Spleen (tissue), 11 donors: ENCODE measurements around the gene EFNA5. TPM values are rescaled to one million over a fixed set of nuclear protein-coding genes. Genes with fewer than 3 reads are reported as not detected.

Experiments used
- DNase-seq: peaks from one replicate; pipeline ENCODE4 v3.0.0-alpha.2; 2020
- H3K27ac ChIP-seq, 8 donors: fragments of 200-600 bp; sonication (generic) in 7 of 8; 1 replicate in 4 of 8; 2 replicates in 4 of 8; pipeline versions ENCODE4 v1.5.0 to v1.8.0; 2016 to 2021; ENCODE audit warnings: inconsistent platforms in 4 of 8, mild to moderate bottlenecking in 4 of 8, moderate library complexity in 1 of 8
- H3K27me3 ChIP-seq, 7 donors: fragments of 200-600 bp; sonication (generic) in 6 of 7; replicated peaks in 1 of 7; 1 replicate in 4 of 7; 2 replicates in 3 of 7; pipeline versions ENCODE4 v1.5.0 to v1.8.0; 2016 to 2021; ENCODE audit warnings: inconsistent platforms in 3 of 7, mild to moderate bottlenecking in 1 of 7
- H3K36me3 ChIP-seq, 6 donors: fragments of 200-600 bp; sonication (generic) in 5 of 6; 1 replicate in 4 of 6; 2 replicates in 2 of 6; pipeline versions ENCODE4 v1.5.0 to v1.8.0; 2016 to 2021; ENCODE audit warnings: inconsistent platforms in 2 of 6
- H3K4me1 ChIP-seq, 6 donors: fragments of 200-600 bp; sonication (generic) in 5 of 6; 1 replicate in 3 of 6; 2 replicates in 3 of 6; pipeline versions ENCODE4 v1.5.0 to v1.8.0; 2016 to 2021; ENCODE audit warnings: inconsistent platforms in 3 of 6
- H3K4me3 ChIP-seq, 8 donors: fragments of 200-600 bp; sonication (generic) in 7 of 8; 1 replicate in 4 of 8; 2 replicates in 4 of 8; pipeline versions ENCODE4 v1.5.0 to v1.8.0; 2016 to 2021; ENCODE audit warnings: inconsistent platforms in 4 of 8, mild to moderate bottlenecking in 4 of 8, moderate library complexity in 2 of 8
- H3K9me3 ChIP-seq, 8 donors: fragments of 200-600 bp; sonication (generic) in 7 of 8; 1 replicate in 4 of 8; 2 replicates in 4 of 8; pipeline versions ENCODE4 v1.5.0 to v1.8.0; 2016 to 2021; ENCODE audit warnings: inconsistent platforms in 4 of 8
- CTCF ChIP-seq, 11 experiments: fragments of 200-600 bp in 7 of 11; fragments of 450-650 bp in 4 of 11; sonication (generic) in 4 of 11; IDR thresholded peaks in 8 of 11; conservative IDR thresholded peaks in 3 of 11; 1 replicate in 7 of 11; 2 replicates in 4 of 11; pipeline versions ENCODE4 v1.4.0 to v1.8.0; 2016 to 2021; ENCODE audit warnings: antibody characterized with exemption in 11 of 11, inconsistent platforms in 4 of 11, mild to moderate bottlenecking in 1 of 11
- POLR2A ChIP-seq, 3 donors: fragments of 450-650 bp; IDR thresholded peaks; one replicate each; pipeline ENCODE4 v1.5.1; 2017; ENCODE audit warnings: antibody characterized with exemption in 3 of 3, mild to moderate bottlenecking in 1 of 3
- POLR2AphosphoS5 ChIP-seq, 3 donors: sonication (generic); formaldehyde crosslinking; IDR thresholded peaks; one replicate each; pipeline ENCODE4 v1.5.1; 2017; ENCODE audit warnings: antibody characterized with exemption in 3 of 3
- WGBS, 5 donors: extraction: QIAGEN DNeasy Blood & Tissue Kit in 3 of 5; methylation state at CpG; one replicate each; pipeline versions ENCODE4 v1.1.5 to v1.1.7; 2013 to 2018; 5-methylcytosine and 5-hydroxymethylcytosine counted together
- intact Hi-C: fragments of 100-400 bp; cut with DNase I; formaldehyde crosslinking; loops from one replicate; pipeline ENCODE4 v1.15.0; 2023; ENCODE audit warnings: low total_unique reads
- polyA plus RNA-seq, 3 donors: library from polyadenylated mRNA; stranded (reverse); fragments of 200-250 nt; gene quantifications; one replicate each; pipeline ENCODE4 v1.2.1, GENCODE V29; 2013
- total RNA-seq, 7 donors: library from RNA; depleted of rRNA in 3 of 7; stranded (reverse); fragments of >200 nt in 3 of 7; fragmentation: NEBNext Ultra II Directional in 4 of 7; extraction: Animal tissue kit (Norgen Biotek cat#: 25700) in 4 of 7; gene quantifications; one replicate each; pipeline versions ENCODE4 v1.1.0 to v1.2.1, GENCODE V29; 2016 to 2021
- donor health status: healthy with polysubstance abuse.
- donor health status: DM: no; HTN: no; CAD: no; lungs with moderate emphysema.
- donor health status: DM: no; HTN: no; CAD: no.
- donor health status: Bipolar disorder and iron deficiency.
- donor health status: healthy.
- donor health status: DM: no; HTN: no; CAD: no.
- donor health status: DM: yes; HTN: yes; CAD: no.

Gene EFNA5
- total and polyA plus RNA-seq, 10 donors, result 0.33 to 29.0 (median 12.2) TPM

- no peaks in the 10 kb centered on the region for H3K9me3 ChIP-seq
- H3K36me3 ChIP-seq, result no peaks in the 10 kb centered on the region
- H3K27me3 ChIP-seq, result no peaks in the 10 kb centered on the region
- DNase-seq, result no peak
- TF ChIP-seq POLR2AphosphoS5 (IDR thresholded peaks at IDR 0.05), result no peak
- no peak for TF ChIP-seq CTCF (IDR thresholded peaks at IDR 0.05 in 8 of 11, conservative IDR thresholded peaks at IDR 0.05 in 3 of 11)
- TF ChIP-seq POLR2A (IDR thresholded peaks at IDR 0.05), result no peak
- H3K27ac ChIP-seq, result no peak overlapping the region
- WGBS, 5 donors, result 93 to 97% (median 97%) methylated on average over 3 of the region's 3 CpGs
- peaks cover 0 to 4% (median 0%) of the 10 kb centered on the region in 6 donors for H3K4me1 ChIP-seq
- no peak overlapping the region for H3K4me3 ChIP-seq
- intact Hi-C loops, result no loop called here
Measured at GRCh38 chr5:107459605-107460004, 211.1 kb downstream of the EFNA5 start.

- Histone ChIP-seq H3K27me3 (no peaks in the 10 kb centered on the region), H3K27ac (no peak overlapping the region), H3K4me3 (no peak overlapping the region), H3K4me1 (peaks cover 0 to 4% (median 0%) of the 10 kb centered on the region in 6 donors), H3K36me3 (no peaks in the 10 kb centered on the region), H3K9me3 (no peaks in the 10 kb centered on the region)
- WGBS, 5 donors, result 67 to 91% (median 85%) methylated on average over 5 of the region's 5 CpGs
- no peak for TF ChIP-seq POLR2A (IDR thresholded peaks at IDR 0.05)
- TF ChIP-seq POLR2AphosphoS5 (IDR thresholded peaks at IDR 0.05), result no peak
- TF ChIP-seq CTCF (IDR thresholded peaks at IDR 0.05 in 8 of 11, conservative IDR thresholded peaks at IDR 0.05 in 3 of 11), result no peak
- intact Hi-C loops, result no loop called here
- no peak for DNase-seq
Measured at GRCh38 chr5:107458322-107458721, 212.4 kb downstream of the EFNA5 start.

- intact Hi-C loops, result no loop called here
- Histone ChIP-seq H3K4me3 (no peak overlapping the region), H3K27me3 (no peaks in the 10 kb centered on the region), H3K9me3 (no peaks in the 10 kb centered on the region), H3K4me1 (peaks cover 0 to 4% (median 0%) of the 10 kb centered on the region in 6 donors), H3K27ac (no peak overlapping the region), H3K36me3 (no peaks in the 10 kb centered on the region)
- DNase-seq, result no peak
- 69 to 80% (median 72%) methylated on average over 3 of the region's 3 CpGs for WGBS, 5 donors
- TF ChIP-seq POLR2A (IDR thresholded peaks at IDR 0.05), result no peak
- TF ChIP-seq CTCF (IDR thresholded peaks at IDR 0.05 in 8 of 11, conservative IDR thresholded peaks at IDR 0.05 in 3 of 11), result no peak
- no peak for TF ChIP-seq POLR2AphosphoS5 (IDR thresholded peaks at IDR 0.05)
Measured at GRCh38 chr5:107457881-107458280, 212.9 kb downstream of the EFNA5 start.

GRCh38 chr5:107457138-107457537 lies 213.6 kb downstream of the EFNA5 start:
- DNase-seq, result no peak
- TF ChIP-seq POLR2A (IDR thresholded peaks at IDR 0.05), result no peak
- TF ChIP-seq POLR2AphosphoS5 (IDR thresholded peaks at IDR 0.05), result no peak
- no peak for TF ChIP-seq CTCF (IDR thresholded peaks at IDR 0.05 in 8 of 11, conservative IDR thresholded peaks at IDR 0.05 in 3 of 11)
- no peaks in the 10 kb centered on the region for H3K9me3 ChIP-seq
- WGBS, 5 donors, result 72 to 94% (median 88%) methylated on average over 3 of the region's 3 CpGs
- no peaks in the 10 kb centered on the region for H3K36me3 ChIP-seq
- H3K27ac ChIP-seq, result no peak overlapping the region
- H3K4me3 ChIP-seq, result no peak overlapping the region
- no peaks in the 10 kb centered on the region for H3K27me3 ChIP-seq
- H3K4me1 ChIP-seq, result peaks cover 0 to 4% (median 0%) of the 10 kb centered on the region in 6 donors
- intact Hi-C loops, result no loop called here
